Natural killer cell (primary cell): ENCODE data around the gene IRGQ. TPM values are rescaled to one million over a fixed set of nuclear protein-coding genes. Genes with fewer than 3 reads are reported as not detected.

Experiments
- ATAC-seq, 3 donors: fragments of 150-1000 bp in 2 of 3; fragments of 200-7000 bp in 1 of 3; cut with Tn5 transposase; 1 replicate in 1 of 3; 2 replicates in 2 of 3; pipeline ENCODE4 v1.10.0; 2021; ENCODE audit warnings: mild to moderate bottlenecking in 2 of 3, moderate library complexity in 2 of 3
- DNase-seq, 2 donors: peaks; one replicate each; pipeline versions ENCODE4 v3.0.0 to v3.0.0-alpha.2; 2013 to 2021; ENCODE audit warnings: mixed read lengths in 1 of 2
- H3K27ac ChIP-seq: one replicate; pipeline ENCODE4 v1.5.1; 2013; ENCODE audit warnings: mild to moderate bottlenecking, low read length
- H3K27me3 ChIP-seq: one replicate; pipeline ENCODE4 v1.6.1; 2013; ENCODE audit warnings: low read length; ENCODE audit not compliant: control insufficient read depth, insufficient read depth
- H3K36me3 ChIP-seq: one replicate; pipeline ENCODE4 v1.6.1; 2013; ENCODE audit warnings: low read length; ENCODE audit not compliant: control insufficient read depth, insufficient read depth
- H3K4me1 ChIP-seq: one replicate; pipeline ENCODE4 v1.6.1; 2013; ENCODE audit warnings: low read length; ENCODE audit not compliant: control insufficient read depth, insufficient read depth
- H3K4me3 ChIP-seq: one replicate; pipeline ENCODE4 v1.5.1; 2013; ENCODE audit warnings: low read length
- H3K9me3 ChIP-seq: one replicate; pipeline ENCODE4 v1.6.1; 2013; ENCODE audit warnings: low read length; ENCODE audit not compliant: control insufficient read depth, insufficient read depth
- H3K27ac Mint-ChIP-seq, 2 donors: one replicate each; pipeline ENCODE4 v1.8.0; 2022; ENCODE audit warnings: mild to moderate bottlenecking in 2 of 2, mixed read lengths in 2 of 2, moderate library complexity in 1 of 2
- H3K27me3 Mint-ChIP-seq, 2 donors: one replicate each; pipeline ENCODE4 v1.8.0; 2022; ENCODE audit warnings: low read depth in 2 of 2, mixed read lengths in 2 of 2
- H3K36me3 Mint-ChIP-seq: one replicate; pipeline ENCODE4 v1.8.0; 2022; ENCODE audit warnings: mixed read lengths
- H3K4me1 Mint-ChIP-seq, 2 donors: one replicate each; pipeline ENCODE4 v1.8.0; 2022; ENCODE audit warnings: mixed read lengths in 2 of 2
- H3K4me3 Mint-ChIP-seq: one replicate; pipeline ENCODE4 v1.8.0; 2022; ENCODE audit warnings: mild to moderate bottlenecking, moderate library complexity, mixed read lengths
- H3K9me3 Mint-ChIP-seq, 2 donors: one replicate each; pipeline ENCODE4 v1.8.0; 2022; ENCODE audit warnings: mixed read lengths in 2 of 2
- CTCF ChIP-seq: fragments of 200-600 bp; IDR thresholded peaks from one replicate; pipeline ENCODE4 v1.8.0; 2022; ENCODE audit warnings: antibody characterized with exemption
- WGBS: methylation state at CpG from one replicate; pipeline ENCODE4 v1.1.7; 2013; ENCODE audit warnings: missing lambda C conversion rate; ENCODE audit not compliant: insufficient coverage; 5-methylcytosine and 5-hydroxymethylcytosine counted together
- intact Hi-C: fragments of 100-400 bp; cut with micrococcal nuclease; formaldehyde crosslinking; loops from one replicate; pipeline ENCODE4 v1.14.2; 2022
- total RNA-seq, 4 donors: library from RNA; stranded (reverse); fragments of 120-200 nt in 1 of 4; gene quantifications; one replicate each; pipeline versions ENCODE4 v1.2.3 to v1.2.4, GENCODE V29; 2013 to 2022

The IRGQ gene
- total RNA-seq, 3 donors from 2014 or later (not counting 1 experiment from before 2014, with no cell fraction given), result 28.5 to 43.7 (median 32.2) TPM

- Histone ChIP-seq H3K9me3 (no peaks in the 10 kb centered on the region), H3K27me3 (no peaks in the 10 kb centered on the region), H3K4me1 (peaks cover 44% of the 10 kb centered on the region), H3K36me3 (peaks cover 6% of the 10 kb centered on the region), H3K4me3 (no peak overlapping the region), H3K27ac (peak overlapping the region; percentile 96)
- intact Hi-C loops, result loop anchor here (1.0 to 2.0 kb wide), 2 partner anchors 30 to 34 kb away; partner anchors contain the start of genes IRGQ, ZNF575 and ZNF576
- Mint-ChIP-seq H3K27me3 (no peaks in the 10 kb centered on the region), H3K27ac (peak overlapping the region; percentile 89 to 96), H3K9me3 (no peaks in the 10 kb centered on the region), H3K4me3 (peak overlapping the region; percentile 83), H3K4me1 (peaks cover 50 to 54% of the 10 kb centered on the region in 2 donors), H3K36me3 (no peaks in the 10 kb centered on the region)
- DNase-seq, result peak; percentile 81 to 93
- WGBS, result 1% methylated on average over 14 of the region's 14 CpGs
- no peak for TF ChIP-seq CTCF
- peak; percentile 88 to 96 (median 92) for ATAC-seq
Observed at GRCh38 chr19:43562698-43563241, 33.2 kb downstream of the IRGQ start.

- H3K9me3 Mint-ChIP-seq, result no peaks in the 10 kb centered on the region
- intact Hi-C loops, result loop anchor here (1.0 to 2.0 kb wide), 2 partner anchors 29 to 34 kb away; partner anchors contain the start of genes IRGQ, ZNF575 and ZNF576
- Histone ChIP-seq H3K4me3 (no peak overlapping the region), H3K27me3 (no peaks in the 10 kb centered on the region), H3K36me3 (peaks cover 6% of the 10 kb centered on the region), H3K9me3 (no peaks in the 10 kb centered on the region), H3K4me1 (peaks cover 44% of the 10 kb centered on the region), H3K27ac (peak overlapping the region; percentile 96)
- peak overlapping the region; percentile 83 for H3K4me3 Mint-ChIP-seq
- no peaks in the 10 kb centered on the region for H3K36me3 Mint-ChIP-seq
- H3K27me3 Mint-ChIP-seq, result no peaks in the 10 kb centered on the region
- no peak for TF ChIP-seq CTCF
- no peak for DNase-seq
- 22% methylated on average over 4 of the region's 6 CpGs for WGBS
- peak overlapping the region; percentile 89 to 96 for H3K27ac Mint-ChIP-seq
- ATAC-seq, result no peak
- H3K4me1 Mint-ChIP-seq, result peaks cover 50 to 54% of the 10 kb centered on the region in 2 donors
Observed at GRCh38 chr19:43562226-43562697, 33.7 kb downstream of the IRGQ start.

- Mint-ChIP-seq H3K36me3 (no peaks in the 10 kb centered on the region), H3K4me3 (no peak overlapping the region), H3K27ac (peak overlapping the region; percentile 89 to 96), H3K9me3 (no peaks in the 10 kb centered on the region), H3K27me3 (no peaks in the 10 kb centered on the region), H3K4me1 (peaks cover 49 to 50% of the 10 kb centered on the region in 2 donors)
- WGBS, result 97% methylated on average over 12 of the region's 12 CpGs
- TF ChIP-seq CTCF, result no peak
- intact Hi-C loops, result no loop called here
- H3K36me3 ChIP-seq, result peaks cover 6% of the 10 kb centered on the region
- no peak for DNase-seq
- no peak overlapping the region for H3K4me3 ChIP-seq
- no peaks in the 10 kb centered on the region for H3K27me3 ChIP-seq
- peak overlapping the region; percentile 96 for H3K27ac ChIP-seq
- H3K9me3 ChIP-seq, result no peaks in the 10 kb centered on the region
- no peak for ATAC-seq
- peaks cover 44% of the 10 kb centered on the region for H3K4me1 ChIP-seq
Observed at GRCh38 chr19:43561139-43561970, 34.6 kb downstream of the IRGQ start.
